Hepatocyte (in vitro differentiated cells): ENCODE measurements around the gene HPGD.

ENCODE experiments used
- EZH2 ChIP-seq: fragments of 200-600 bp; sonication (generic); IDR thresholded peaks from 2 replicates; pipeline ENCODE4 v1.6.1; 2016; ENCODE audit warnings: antibody characterized with exemption, mild to moderate bottlenecking, borderline replicate concordance
- EZH2phosphoT487 ChIP-seq: fragments of 200-600 bp; sonication (generic); IDR thresholded peaks from one replicate; pipeline ENCODE4 v1.6.1; 2018; ENCODE audit warnings: antibody characterized with exemption, mild to moderate bottlenecking, low read depth, moderate library complexity; ENCODE audit not compliant: unreplicated experiment, severe bottlenecking
- TF ChIP-seq, protein P1 (sequence below): fragments of 200-600 bp; sonication (generic); IDR thresholded peaks from 2 replicates; pipeline ENCODE4 v1.5.1; 2016; ENCODE audit warnings: antibody characterized with exemption, mild to moderate bottlenecking; ENCODE audit not compliant: poor library complexity

DNA sequence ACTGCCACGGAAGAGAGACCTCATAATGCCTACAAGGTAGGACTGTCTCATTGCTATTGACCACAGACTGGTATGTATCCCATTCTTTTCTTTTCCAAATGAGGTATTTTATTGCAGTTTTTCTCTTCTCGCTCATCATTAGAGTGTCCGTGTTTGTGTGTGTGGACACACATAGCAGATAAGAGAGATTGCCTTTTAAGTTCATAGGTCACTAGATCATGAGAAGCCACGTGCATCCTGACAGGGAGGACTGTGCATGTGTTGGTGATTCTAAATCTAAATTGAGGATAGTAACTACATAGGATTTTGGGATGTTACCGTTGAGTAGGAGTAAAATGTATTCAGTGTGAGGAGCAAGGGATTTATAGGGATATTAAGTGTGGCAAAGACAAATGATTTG is 37.3 kb downstream of the HPGD start:
- TF ChIP-seq, protein P1, sequence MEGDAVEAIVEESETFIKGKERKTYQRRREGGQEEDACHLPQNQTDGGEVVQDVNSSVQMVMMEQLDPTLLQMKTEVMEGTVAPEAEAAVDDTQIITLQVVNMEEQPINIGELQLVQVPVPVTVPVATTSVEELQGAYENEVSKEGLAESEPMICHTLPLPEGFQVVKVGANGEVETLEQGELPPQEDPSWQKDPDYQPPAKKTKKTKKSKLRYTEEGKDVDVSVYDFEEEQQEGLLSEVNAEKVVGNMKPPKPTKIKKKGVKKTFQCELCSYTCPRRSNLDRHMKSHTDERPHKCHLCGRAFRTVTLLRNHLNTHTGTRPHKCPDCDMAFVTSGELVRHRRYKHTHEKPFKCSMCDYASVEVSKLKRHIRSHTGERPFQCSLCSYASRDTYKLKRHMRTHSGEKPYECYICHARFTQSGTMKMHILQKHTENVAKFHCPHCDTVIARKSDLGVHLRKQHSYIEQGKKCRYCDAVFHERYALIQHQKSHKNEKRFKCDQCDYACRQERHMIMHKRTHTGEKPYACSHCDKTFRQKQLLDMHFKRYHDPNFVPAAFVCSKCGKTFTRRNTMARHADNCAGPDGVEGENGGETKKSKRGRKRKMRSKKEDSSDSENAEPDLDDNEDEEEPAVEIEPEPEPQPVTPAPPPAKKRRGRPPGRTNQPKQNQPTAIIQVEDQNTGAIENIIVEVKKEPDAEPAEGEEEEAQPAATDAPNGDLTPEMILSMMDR = no peak
- no peak for TF ChIP-seq EZH2
- TF ChIP-seq EZH2phosphoT487 = no peak
